Loucy (cell line): ENCODE data around the gene GAS5.
A peak's percentile ranks its signal among the peaks of the same experiment; 100 is the strongest.

Experiments
- H2AFZ ChIP-seq: fragments of 200-600 bp; sonication (generic); 2 replicates; pipeline ENCODE4 v1.6.0; 2016; ENCODE audit warnings: antibody characterized with exemption, mild to moderate bottlenecking, low read length, moderate library complexity
- H3F3A ChIP-seq: fragments of 200-600 bp; 2 replicates; pipeline ENCODE4 v1.6.0; 2016; ENCODE audit warnings: antibody characterized with exemption, low read depth, mild to moderate bottlenecking
- H3K27me3 ChIP-seq: fragments of 200-600 bp; sonication (generic); 2 replicates; pipeline ENCODE4 v1.6.1; 2014; ENCODE audit warnings: low read length, mild to moderate bottlenecking; ENCODE audit not compliant: insufficient read depth, poor library complexity, severe bottlenecking
- H3K36me3 ChIP-seq: fragments of 200-600 bp; sonication (generic); 2 replicates; pipeline ENCODE4 v1.6.1; 2016; ENCODE audit warnings: low read length; ENCODE audit not compliant: insufficient read depth
- H3K4me1 ChIP-seq: fragments of 200-600 bp; sonication (generic); 2 replicates; pipeline ENCODE4 v1.5.1; 2014; ENCODE audit warnings: low read length, mild to moderate bottlenecking; ENCODE audit not compliant: insufficient read depth, poor library complexity, severe bottlenecking
- H3K4me2 ChIP-seq: fragments of 200-600 bp; sonication (generic); 2 replicates; pipeline ENCODE4 v1.6.0; 2014; ENCODE audit warnings: antibody characterized with exemption, low read length, low read depth, mild to moderate bottlenecking; ENCODE audit not compliant: poor library complexity, severe bottlenecking
- H3K4me3 ChIP-seq: fragments of 200-600 bp; sonication (generic); 2 replicates; pipeline ENCODE4 v1.5.1; 2014; ENCODE audit warnings: low read length, mild to moderate bottlenecking, mixed read lengths; ENCODE audit not compliant: poor library complexity, severe bottlenecking
- H3K79me2 ChIP-seq: fragments of 200-600 bp; sonication (generic); 2 replicates; pipeline ENCODE4 v1.6.1; 2014; ENCODE audit warnings: low read length; ENCODE audit not compliant: insufficient read depth
- H3K9ac ChIP-seq: fragments of 200-600 bp; sonication (generic); 2 replicates; pipeline ENCODE4 v1.6.0; 2014; ENCODE audit warnings: mild to moderate bottlenecking, low read depth, low read length, moderate library complexity; ENCODE audit not compliant: poor library complexity, severe bottlenecking
- H3K9me2 ChIP-seq: fragments of 200-600 bp; sonication (generic); replicated peaks from 2 replicates; pipeline ENCODE4 v1.6.1; 2016; ENCODE audit warnings: low read depth, low read length, mixed read lengths
- H3K9me3 ChIP-seq: fragments of 200-600 bp; sonication (generic); 2 replicates; pipeline ENCODE4 v1.6.1; 2014; ENCODE audit warnings: mild to moderate bottlenecking, antibody characterized with exemption, low read length, low read depth; ENCODE audit not compliant: insufficient read depth
- H4K20me1 ChIP-seq: fragments of 200-600 bp; sonication (generic); 2 replicates; pipeline ENCODE4 v1.6.0; 2014; ENCODE audit warnings: antibody characterized with exemption, low read length, mild to moderate bottlenecking; ENCODE audit not compliant: insufficient read depth, poor library complexity, severe bottlenecking
- CTCF ChIP-seq: fragments of 200-600 bp; sonication (generic); conservative IDR thresholded peaks from 2 replicates; pipeline ENCODE4 v1.5.1; 2014; ENCODE audit warnings: mild to moderate bottlenecking, antibody characterized with exemption, low read length
- EZH2phosphoT487 ChIP-seq: fragments of 200-600 bp; IDR thresholded peaks from 2 replicates; pipeline ENCODE4 v1.6.1; 2018; ENCODE audit warnings: antibody characterized with exemption, mild to moderate bottlenecking, moderate library complexity, borderline replicate concordance

Gene GAS5

GRCh38 chr1:173832748-173833147 is 35.0 kb downstream of the GAS5 start:
- Histone ChIP-seq H3K9me3 (no peaks in the 10 kb centered on the region), H3K9ac (no peak overlapping the region), H3F3A (no peaks in the 10 kb centered on the region), H3K4me3 (no peak overlapping the region), H3K4me2 (no peak overlapping the region), H2AFZ (no peak overlapping the region), H3K79me2 (no peaks in the 10 kb centered on the region), H3K9me2 (no peaks in the 10 kb centered on the region), H3K4me1 (no peaks in the 10 kb centered on the region), H3K36me3 (peaks cover 8% of the 10 kb centered on the region; the same call in 1 of the 2 replicates), H3K27me3 (no peaks in the 10 kb centered on the region), H4K20me1 (no peaks in the 10 kb centered on the region)
- TF ChIP-seq CTCF: no peak
- TF ChIP-seq EZH2phosphoT487: no peak

- Histone ChIP-seq H3K79me2 (peaks cover 24% of the 10 kb centered on the region), H3K4me1 (peaks cover 12% of the 10 kb centered on the region), H3F3A (no peaks in the 10 kb centered on the region), H3K4me2 (peak overlapping the region; percentile 70), H3K9ac (peak overlapping the region; percentile 34), H2AFZ (no peak overlapping the region), H3K4me3 (no peak overlapping the region), H3K9me2 (no peaks in the 10 kb centered on the region), H3K27me3 (no peaks in the 10 kb centered on the region), H4K20me1 (peaks cover 7% of the 10 kb centered on the region), H3K9me3 (no peaks in the 10 kb centered on the region), H3K36me3 (no peaks in the 10 kb centered on the region)
- TF ChIP-seq CTCF: no peak
- TF ChIP-seq EZH2phosphoT487: no peak
Measured at GRCh38 chr1:173827611-173828010, 40.2 kb downstream of the GAS5 start.

GRCh38 chr1:173824315-173825081 is 43.3 kb downstream of the GAS5 start, which contains the start of the genes CENPL and DARS2:
Gene CENPL (minus strand): TSS chr1:173824883. CDS start chr1:173811299, 13,584 bp downstream.
Gene DARS2 (plus strand): TSS chr1:173824673. CDS start chr1:173825230, 557 bp downstream.
- Histone ChIP-seq H3K79me2 (peaks cover 55% of the 10 kb centered on the region), H4K20me1 (peaks cover 22% of the 10 kb centered on the region), H3K9me2 (no peaks in the 10 kb centered on the region), H3K4me3 (peak within 1 kb of the TSS; percentile 94), H3K36me3 (no peaks in the 10 kb centered on the region), H2AFZ (peak within 1 kb of the TSS; percentile 94), H3K9me3 (no peaks in the 10 kb centered on the region), H3K27me3 (no peaks in the 10 kb centered on the region), H3K4me2 (peak within 1 kb of the TSS; percentile 99), H3K9ac (peak within 1 kb of the TSS; percentile 97), H3F3A (no peaks in the 10 kb centered on the region), H3K4me1 (peaks cover 37% of the 10 kb centered on the region)
- TF ChIP-seq EZH2phosphoT487: no peak
- TF ChIP-seq CTCF: no peak
